DMS 273 (cell line): ENCODE measurements around the gene APLF.
"Not testable (repeated sequence)": the region's sequence is repeated elsewhere in the genome, so short reads cannot be mapped to it uniquely, and the experiment has no call there.

Source experiments
- DNase-seq: peaks from one replicate; lab custom pipeline; 2025; ENCODE audit not compliant: unreplicated experiment; lab: John Stamatoyannopoulos, UW

Gene APLF

GRCh38 chr2:68441179-68441993, 26.0 kb upstream of the APLF start:
- peak; percentile 93 for DNase-seq

GRCh38 chr2:68441994-68442322, 25.4 kb upstream of the APLF start:
- DNase-seq = no peak

GRCh38 chr2:68446425-68446824, 21.0 kb upstream of the APLF start:
- not testable (repeated sequence) for DNase-seq

- no peak for DNase-seq
Measured at GRCh38 chr2:68447118-68447517, 20.3 kb upstream of the APLF start.

- DNase-seq = no peak
Measured at GRCh38 chr2:68448671-68449653, 18.4 kb upstream of the APLF start.

GRCh38 chr2:68452158-68452900, 15.1 kb upstream of the APLF start:
- peak; percentile 10 for DNase-seq

- DNase-seq = no peak
Measured at GRCh38 chr2:68453761-68454360, 13.5 kb upstream of the APLF start.

- no peak for DNase-seq
Measured at GRCh38 chr2:68454719-68455118, 12.7 kb upstream of the APLF start.

GRCh38 chr2:68456198-68456597, 11.2 kb upstream of the APLF start:
- DNase-seq = no peak

GRCh38 chr2:68458981-68459380, 8.4 kb upstream of the APLF start:
- DNase-seq = no peak

- peak; percentile 79 for DNase-seq
Measured at GRCh38 chr2:68463287-68463877, 4.0 kb upstream of the APLF start.

GRCh38 chr2:68464651-68465050, 2.7 kb upstream of the APLF start:
- no peak for DNase-seq

GRCh38 chr2:68465081-68465916, 2.1 kb upstream of the APLF start:
- no peak for DNase-seq

- peak; percentile 60 for DNase-seq
Measured at GRCh38 chr2:68466361-68466777, 1.0 kb upstream of the APLF start.

- peak; percentile 63 for DNase-seq
Measured at GRCh38 chr2:68466778-68467076, 658 bp upstream of the APLF start.

GRCh38 chr2:68468801-68469200, 1.4 kb downstream of the APLF start:
- no peak for DNase-seq

GRCh38 chr2:68469935-68470334, 2.5 kb downstream of the APLF start:
- no peak for DNase-seq

- DNase-seq = no peak
Measured at GRCh38 chr2:68471385-68471784, 4.0 kb downstream of the APLF start.

- DNase-seq = no peak
Measured at GRCh38 chr2:68472796-68473414, 5.5 kb downstream of the APLF start.
